ENCODE results near the gene MRS2. TPM values are rescaled to one million over a fixed set of nuclear protein-coding genes. Genes with fewer than 3 reads are reported as not detected.

Gene MRS2
- total and polyA plus RNA-seq, 2 donors (not counting 3 experiments of a cell fraction or from before 2014, with no cell fraction given): 12.1 to 21.1 TPM

DNA sequence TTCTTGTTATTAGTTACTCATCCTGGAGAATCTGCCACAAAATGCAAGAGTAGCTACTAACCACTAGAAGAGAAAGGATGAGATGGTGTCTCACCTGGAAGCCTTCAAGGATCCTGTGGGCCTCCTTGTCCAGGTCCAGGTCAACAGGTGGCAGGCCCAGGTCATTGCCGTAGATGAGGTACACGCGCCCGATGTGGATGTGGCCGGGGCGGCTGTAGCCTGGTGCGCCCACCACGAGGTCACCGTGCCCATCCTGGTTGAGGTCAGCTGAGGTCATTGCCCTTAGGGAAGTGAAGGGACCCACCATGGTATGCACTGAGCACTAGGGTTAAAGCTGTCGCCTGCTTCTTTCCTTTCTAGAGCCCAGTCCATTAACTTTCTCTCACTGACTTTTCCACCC, 51.2 kb downstream of the MRS2 start:
- H3K9ac ChIP-seq (replicated peaks; ENCODE audit: extremely low read depth, insufficient read depth, low read length): no peak overlapping the region
- H3K4me3 ChIP-seq (replicated peaks in 1 of 3; ENCODE audit: insufficient read depth in 1 of 3, low read depth in 1 of 3, low read length in 3 of 3): no peak overlapping the region
- H3K9me1 ChIP-seq (replicated peaks; ENCODE audit: control insufficient read depth, extremely low read depth, insufficient read depth, low read length): no peaks in the 10 kb centered on the region
- no peaks in the 10 kb centered on the region for H3K36me3 ChIP-seq (ENCODE audit: control insufficient read depth in 2 of 2, extremely low read depth in 1 of 2, insufficient read depth in 2 of 2, low read length in 2 of 2)
- H3K27me3 ChIP-seq (ENCODE audit: control insufficient read depth in 2 of 2, insufficient read depth in 2 of 2, low read length in 2 of 2): no peaks in the 10 kb centered on the region
- H3K4me2 ChIP-seq (ENCODE audit: insufficient read depth, low read length): no peak overlapping the region
- no peak overlapping the region for H2AFZ ChIP-seq (ENCODE audit: low read depth, low read length)
- BruUV-seq (replicated peaks): no TSS peak
- dilution Hi-C loops (cut with MboI; ENCODE audit: extremely low pct_ligation_motif_present, low sequenced_read_pairs): no loop called here
- no peaks in the 10 kb centered on the region for H3K79me2 ChIP-seq (ENCODE audit: control insufficient read depth, insufficient read depth, low read length)
- H3K9me3 ChIP-seq (replicated peaks; ENCODE audit: control insufficient read depth, insufficient read depth, low read length): no peaks in the 10 kb centered on the region
- no peak overlapping the region for H3K27ac ChIP-seq (ENCODE audit: insufficient read depth, low read depth, low read length)
- ChIA-PET POLR2A (no interaction called here), CTCF (no interaction called here)
- no peaks in the 10 kb centered on the region for H3K4me1 ChIP-seq (ENCODE audit: control insufficient read depth, extremely low read depth, insufficient read depth, low read length)
- TF ChIP-seq JUN (IDR thresholded peaks at IDR 0.05; ENCODE audit: borderline replicate concordance, insufficient read depth, insufficient read length, low read depth) (no peak), EZH2 (IDR thresholded peaks at IDR 0.05; ENCODE audit: borderline replicate concordance, low read depth, low read length, severe bottlenecking) (no peak), CTCF (IDR thresholded peaks at IDR 0.05; ENCODE audit: extremely low read depth in 1 of 2, insufficient read depth in 1 of 2, low read depth in 1 of 2, low read length in 2 of 2) (no peak), GATA2 (IDR thresholded peaks at IDR 0.05; ENCODE audit: insufficient read depth, insufficient read length, low read depth, low read length) (no peak), POLR2AphosphoS5 (IDR thresholded peaks at IDR 0.05; ENCODE audit: insufficient read depth, low read depth, low read length) (no peak), MAX (IDR thresholded peaks at IDR 0.05; ENCODE audit: insufficient read depth, insufficient read length) (no peak), FOS (IDR thresholded peaks at IDR 0.05; ENCODE audit: borderline replicate concordance, insufficient read depth, low read length) (no peak), POLR2A (IDR thresholded peaks at IDR 0.05; ENCODE audit: low read depth, low read length) (no peak), MYC (IDR thresholded peaks at IDR 0.05; ENCODE audit: low read depth, low read length) (no peak)
- FAIRE-seq: no peak
- H4K20me1 ChIP-seq (replicated peaks; ENCODE audit: control insufficient read depth, extremely low read depth, insufficient read depth, low read length): no peaks in the 10 kb centered on the region
- no peak for DNase-seq (ENCODE audit: low read depth, low spot score)
- intact Hi-C loops (cut with micrococcal nuclease): no loop called here
